Fibroblast of skin of right quadriceps (primary cell): ENCODE results near the gene NCOA7.
"Not testable (repeated sequence)": the region's sequence is repeated elsewhere in the genome, so short reads cannot be mapped to it uniquely, and the experiment has no call there.

Experiments
- DNase-seq: peaks from one replicate; pipeline ENCODE4 v3.0.0-alpha.2; 2013

NCOA7 gene

DNA sequence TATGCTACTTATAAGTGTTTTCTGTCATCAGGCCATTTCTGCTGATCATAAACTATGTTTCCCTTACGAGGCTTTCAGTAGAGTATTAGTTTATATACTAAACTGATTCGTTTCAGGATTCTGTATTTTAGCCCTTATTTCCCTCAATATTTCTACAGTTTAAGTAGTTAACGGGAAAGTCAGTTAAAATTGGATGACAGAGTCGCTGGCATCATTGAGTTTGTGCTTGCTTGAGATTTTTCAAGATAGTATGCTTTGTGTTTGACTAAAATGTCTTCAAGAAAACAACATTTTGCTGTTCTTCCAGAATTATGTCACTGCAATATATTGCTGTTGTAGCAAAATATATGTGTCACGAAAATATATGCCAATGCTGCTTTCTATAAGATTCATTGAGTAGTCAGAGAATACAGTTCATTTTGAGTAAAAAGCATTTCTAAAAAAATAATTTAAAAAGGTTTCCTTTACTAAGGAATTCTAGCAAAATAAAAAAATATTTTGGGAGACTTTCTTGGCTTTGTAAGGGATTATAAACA, 51.4 kb downstream of the NCOA7 start:
- DNase-seq, result no peak

- no peak for DNase-seq
Observed at GRCh38 chr6:125843593-125843992, 52.8 kb downstream of the NCOA7 start.

DNA sequence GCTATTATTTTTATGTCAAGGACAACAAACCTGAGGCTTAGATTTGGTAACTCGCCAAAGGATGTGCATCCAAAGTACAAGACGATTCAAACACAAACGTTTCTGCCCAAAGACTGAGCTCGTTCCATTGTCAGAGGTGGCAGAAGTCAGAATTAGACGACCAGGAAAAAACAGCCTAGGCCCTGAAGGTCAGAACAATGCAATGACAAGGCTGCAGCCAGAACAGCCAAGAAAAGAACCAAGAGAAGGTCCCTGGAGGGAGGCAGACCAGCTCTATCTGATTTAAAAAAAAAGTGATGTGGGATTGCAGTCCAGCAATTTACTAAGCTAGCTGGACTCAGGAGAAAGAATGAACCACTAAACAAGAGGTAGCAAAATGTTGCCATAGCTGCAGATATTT, 54.2 kb downstream of the NCOA7 start:
- no peak for DNase-seq

GRCh38 chr6:125846292-125847024, 55.7 kb downstream of the NCOA7 start:
- no peak for DNase-seq

GRCh38 chr6:125848286-125848685, 57.5 kb downstream of the NCOA7 start:
- not testable (repeated sequence) for DNase-seq

DNA sequence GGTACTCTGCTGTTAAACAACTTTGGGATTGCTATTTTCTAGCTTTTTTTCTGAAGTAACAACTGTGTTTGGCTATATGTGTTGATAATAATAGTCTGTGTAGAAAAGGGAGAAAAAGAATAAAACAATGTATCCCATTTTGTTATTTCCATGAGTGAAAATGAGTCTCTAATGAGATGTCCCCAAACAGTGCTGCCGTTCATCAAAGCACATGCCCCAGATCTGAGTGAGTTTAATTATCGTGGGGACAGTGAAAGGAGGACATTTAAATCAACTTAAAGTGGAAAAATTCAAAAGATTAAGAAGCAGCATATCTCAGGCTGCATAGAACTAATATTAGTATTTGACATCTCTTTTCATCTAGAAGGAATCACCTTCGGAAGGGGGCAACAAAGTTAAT, 59.6 kb downstream of the NCOA7 start:
- no peak for DNase-seq

DNA sequence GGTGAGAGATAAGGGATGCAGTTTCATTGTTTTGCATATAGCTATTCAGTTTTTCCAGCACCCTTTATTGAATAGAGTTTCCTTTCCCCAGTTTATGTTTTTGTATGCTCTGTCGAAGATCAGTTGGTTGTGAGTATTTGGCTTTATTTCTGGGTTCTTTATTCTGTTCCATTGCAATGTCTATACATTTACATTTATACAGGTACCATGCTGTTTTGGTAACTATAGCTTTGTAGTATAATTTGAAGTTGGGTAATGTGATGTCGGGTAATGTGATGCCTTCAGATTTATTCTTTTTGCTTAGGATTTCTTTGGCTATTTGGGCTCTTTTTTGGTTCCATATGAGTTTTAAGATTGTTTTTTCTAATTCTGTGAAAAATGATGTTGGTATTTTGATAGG, 61.8 kb downstream of the NCOA7 start:
- DNase-seq, result no peak

GRCh38 chr6:125853168-125853567, 62.4 kb downstream of the NCOA7 start:
- no peak for DNase-seq

DNA sequence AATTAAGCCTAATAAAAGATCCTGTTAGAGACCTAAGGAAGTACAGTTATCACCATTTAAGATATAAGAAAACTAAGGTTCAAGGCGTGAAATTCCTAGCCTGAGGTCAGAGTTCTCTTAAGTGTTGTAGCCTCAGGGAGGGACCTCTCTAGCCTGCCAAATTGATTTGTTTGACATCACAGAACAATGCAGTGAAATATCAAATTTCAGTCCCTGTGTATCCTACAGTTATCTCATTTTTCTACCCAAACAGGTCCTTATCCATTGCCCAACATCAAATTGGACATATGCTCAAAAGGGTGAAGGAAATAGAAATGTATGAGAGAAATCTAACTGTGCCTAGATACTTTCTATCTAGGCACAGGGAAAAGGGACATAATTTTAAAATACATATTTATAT, 63.0 kb downstream of the NCOA7 start:
- no peak for DNase-seq

DNA sequence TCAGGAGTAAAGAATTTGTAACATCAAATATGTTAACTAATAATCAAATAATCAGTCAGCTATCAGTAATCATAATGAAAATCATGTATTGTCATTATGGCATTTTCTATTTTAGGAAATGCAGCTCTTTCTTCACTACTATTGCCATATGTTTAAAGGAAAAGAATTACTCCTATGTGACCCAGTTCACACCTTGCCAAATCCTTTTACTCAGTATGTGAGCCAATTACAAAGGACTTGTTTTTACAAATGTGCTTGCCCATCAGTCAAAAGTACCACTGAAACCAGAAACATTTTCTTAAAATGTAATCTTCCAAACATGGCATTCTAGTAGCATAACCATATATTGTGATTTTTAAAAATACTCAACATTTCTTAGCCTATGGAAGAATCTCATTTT, 63.6 kb downstream of the NCOA7 start:
- DNase-seq, result no peak

- DNase-seq, result no peak
Observed at GRCh38 chr6:125855783-125856182, 65.0 kb downstream of the NCOA7 start.

GRCh38 chr6:125857846-125858245, 67.1 kb downstream of the NCOA7 start:
- DNase-seq, result no peak

DNA sequence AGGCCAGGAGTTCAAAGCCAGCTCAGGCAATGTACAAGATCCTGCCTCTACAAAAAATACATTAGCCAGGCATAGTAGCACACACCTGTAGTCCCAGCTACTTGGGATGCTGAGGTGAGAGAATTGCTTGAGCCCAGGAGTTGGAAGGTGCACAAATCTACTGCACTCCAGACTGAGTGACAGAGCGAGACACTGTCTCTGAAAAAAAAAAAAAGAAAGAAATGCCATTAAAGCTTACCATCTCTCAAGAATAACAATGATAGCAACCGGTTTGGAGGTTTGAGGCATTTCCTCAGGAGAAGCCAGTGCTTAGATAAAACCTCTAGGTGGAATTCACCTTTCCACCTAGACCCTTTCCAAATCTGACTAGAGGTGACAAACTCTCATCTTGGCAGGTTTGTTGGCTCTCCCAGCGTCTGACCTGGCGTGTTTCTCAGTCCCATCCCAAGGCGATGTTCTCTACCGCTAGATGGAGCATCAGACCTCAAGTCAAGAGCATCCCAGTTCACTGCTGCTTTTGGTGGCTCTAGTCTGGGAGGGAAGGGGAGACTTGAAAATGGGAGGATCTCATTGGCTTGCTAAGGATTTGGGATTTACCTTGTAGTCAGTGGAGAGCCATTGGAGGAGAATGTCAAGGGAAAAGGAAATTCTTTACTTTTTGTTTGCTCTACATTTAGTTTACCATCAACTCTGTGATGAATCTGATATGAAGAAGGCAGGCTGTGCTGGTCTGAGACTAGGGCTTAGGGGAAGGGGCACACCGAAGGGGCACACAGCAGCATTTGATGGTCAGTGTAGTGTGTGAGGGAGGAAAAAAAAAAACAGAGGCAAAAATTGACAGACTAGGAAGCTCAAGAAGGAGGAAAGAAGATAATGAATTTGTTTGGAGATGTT, 67.9 kb downstream of the NCOA7 start:
- DNase-seq, result peak; percentile 65

DNA sequence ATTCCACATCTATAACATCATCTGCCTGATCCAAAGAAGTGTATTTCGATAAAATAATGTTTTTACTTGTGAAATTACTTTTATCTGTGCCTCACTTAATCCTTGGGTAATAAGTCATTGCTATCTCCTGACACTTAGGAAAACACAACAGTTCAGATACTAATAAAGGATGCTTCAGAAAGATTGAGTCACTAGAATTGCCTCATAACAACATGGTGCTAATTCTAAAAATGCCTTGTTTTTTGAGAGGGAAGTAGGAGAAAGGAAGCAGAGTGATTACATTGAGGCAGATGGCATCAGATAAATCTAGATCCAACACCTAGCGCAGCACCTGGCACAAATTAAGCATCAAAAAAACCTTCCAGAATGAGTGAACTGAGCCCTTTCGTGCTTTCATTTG, 69.0 kb downstream of the NCOA7 start:
- no peak for DNase-seq

DNA sequence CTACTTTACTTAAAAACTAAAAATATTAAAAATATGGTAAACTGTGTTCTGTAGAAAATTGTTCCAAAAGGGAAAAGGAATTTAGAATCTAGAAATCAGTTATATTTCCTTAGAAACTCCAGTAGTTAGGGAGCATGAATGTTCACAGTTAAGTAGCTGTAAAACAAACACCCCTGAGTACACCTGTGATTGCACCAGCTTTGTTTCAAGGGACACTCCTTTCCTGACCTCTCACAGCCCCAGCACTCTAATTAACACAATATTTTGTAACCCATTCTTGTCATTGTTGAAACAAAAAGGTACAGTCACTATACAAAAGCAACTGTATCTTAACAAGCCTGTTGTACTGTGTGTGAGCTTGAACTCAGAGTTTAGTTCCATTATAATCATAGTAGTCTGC, 72.3 kb downstream of the NCOA7 start:
- no peak for DNase-seq

DNA sequence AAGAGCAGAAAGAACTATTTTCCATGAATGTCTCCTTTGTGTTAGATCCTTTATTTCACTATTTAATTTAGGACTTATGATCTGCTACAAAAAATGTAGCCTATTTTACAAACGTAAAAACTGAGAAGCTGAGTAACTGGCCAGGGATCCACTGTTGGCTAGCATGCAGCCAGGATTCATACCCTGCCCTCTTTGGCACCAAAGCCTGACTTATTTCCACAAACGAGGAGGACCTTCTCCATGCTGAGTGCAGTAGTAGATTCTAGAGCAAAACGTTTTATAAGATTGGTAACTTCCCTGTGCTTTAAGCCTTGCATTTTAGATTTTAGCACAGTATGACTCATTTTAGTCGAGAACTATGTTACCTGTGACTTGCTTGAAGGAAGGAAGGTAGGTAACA, 74.3 kb downstream of the NCOA7 start:
- DNase-seq, result no peak

GRCh38 chr6:125866433-125866832, 75.7 kb downstream of the NCOA7 start:
- DNase-seq, result no peak

DNA sequence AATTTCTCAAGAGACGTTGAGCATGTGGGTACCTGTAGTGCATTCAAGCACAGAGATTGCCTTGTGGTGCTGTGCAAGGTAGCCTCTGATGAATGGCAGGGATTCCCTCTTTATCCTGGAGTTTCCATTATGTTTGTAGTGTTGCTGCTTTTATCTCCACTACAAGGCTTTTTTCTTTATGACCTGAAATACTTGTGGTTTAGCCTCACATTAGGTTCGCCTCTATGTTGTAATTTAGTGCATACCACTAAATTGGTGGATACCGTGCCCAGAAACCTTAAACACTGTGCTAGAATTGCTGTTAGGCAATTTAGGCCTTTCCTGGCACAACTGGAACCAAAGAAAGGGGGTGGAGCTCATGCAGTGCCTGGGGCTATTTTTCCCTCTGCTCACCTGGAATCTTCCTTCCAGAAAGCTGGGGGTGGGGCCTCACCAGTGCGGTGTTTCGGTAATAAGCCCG, 76.8 kb downstream of the NCOA7 start:
- DNase-seq, result peak; percentile 38

- no peak for DNase-seq
Observed at GRCh38 chr6:125868252-125868651, 77.5 kb downstream of the NCOA7 start.

DNA sequence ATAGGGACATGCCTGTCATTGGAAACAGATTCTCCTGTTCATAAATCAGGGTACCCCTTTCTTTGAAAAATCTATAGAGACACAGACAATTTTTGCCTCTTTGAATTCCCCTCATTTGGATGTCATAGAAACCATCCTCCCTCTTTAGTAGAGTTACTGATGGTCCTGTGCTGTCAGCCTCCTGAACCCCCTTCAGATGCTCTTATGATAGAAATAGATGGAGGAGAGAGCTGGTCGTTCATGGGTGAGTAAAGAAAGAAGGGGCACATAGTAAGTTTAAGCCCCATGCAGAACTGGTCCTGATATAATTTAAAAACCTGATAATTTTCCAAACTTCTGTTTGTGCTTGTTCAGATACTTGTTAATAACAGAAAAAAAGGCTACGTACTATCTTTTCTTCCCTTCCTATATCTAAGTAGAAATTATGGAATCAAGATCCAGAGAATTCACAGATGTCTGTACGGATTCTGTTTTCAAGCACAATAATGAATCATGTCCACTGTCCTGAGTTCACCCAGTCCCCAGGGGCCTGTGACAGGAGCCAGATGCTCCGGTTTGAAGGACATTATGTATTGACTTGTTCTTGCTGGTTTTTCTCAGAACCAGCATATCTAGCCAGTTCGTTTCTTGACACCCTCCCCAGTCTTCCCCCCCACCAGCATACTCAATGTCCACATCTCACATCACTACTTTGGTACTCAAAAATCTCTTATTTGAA, 78.1 kb downstream of the NCOA7 start:
- DNase-seq, result no peak

DNA sequence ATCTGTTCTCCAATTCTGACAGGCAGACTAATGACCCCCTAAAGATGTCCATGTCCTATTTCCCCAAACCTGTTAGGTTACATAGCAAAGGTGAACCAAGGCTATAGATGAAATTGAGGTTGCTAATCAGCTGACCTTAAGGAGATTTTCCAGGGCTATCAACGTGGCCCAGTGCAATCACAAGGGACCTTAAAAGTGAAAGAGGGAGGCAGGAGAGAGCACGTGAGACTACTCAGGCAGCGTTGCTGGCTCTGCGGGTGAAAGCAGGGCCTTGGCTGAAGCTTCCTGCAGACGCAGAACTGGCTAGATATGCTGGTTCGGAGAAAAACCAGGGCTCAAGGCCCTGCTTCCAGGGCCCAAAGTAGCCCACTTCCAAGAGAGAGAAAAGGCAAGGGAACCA, 78.7 kb downstream of the NCOA7 start:
- no peak for DNase-seq

- no peak for DNase-seq
Observed at GRCh38 chr6:125871365-125871764, 80.6 kb downstream of the NCOA7 start.

GRCh38 chr6:125872259-125872921, 81.6 kb downstream of the NCOA7 start:
- DNase-seq, result no peak
